Cardiac septum (tissue), 1 donor: ENCODE data around the gene CALCB. TPM values are rescaled to one million over a fixed set of nuclear protein-coding genes. Genes with fewer than 3 reads are reported as not detected.
"Not testable (repeated sequence)": the region's sequence is repeated elsewhere in the genome, so short reads cannot be mapped to it uniquely, and the experiment has no call there.

Experiments used
- DNase-seq: peaks from one replicate; pipeline ENCODE4 v3.0.0-alpha.2; 2020; ENCODE audit warnings: low spot score
- intact Hi-C: fragments of 100-400 bp; cut with DNase I; formaldehyde crosslinking; loops from one replicate; pipeline ENCODE4 v1.14.0; 2022
- long read RNA-seq: library from polyadenylated mRNA; unstranded; transcript quantifications from one replicate; pipeline ENCODE4 v2.0.0, GENCODE V29; 2021
- total RNA-seq: library from RNA; stranded (reverse); fragmentation: NEBNext Ultra II Directional; extraction: Animal tissue kit (Norgen Biotek cat#: 25700); gene quantifications from one replicate; pipeline ENCODE4 v1.2.1, GENCODE V29; 2021
- donor health status: DM: no; HTN: no; CAD: no.

Gene CALCB, protein sequence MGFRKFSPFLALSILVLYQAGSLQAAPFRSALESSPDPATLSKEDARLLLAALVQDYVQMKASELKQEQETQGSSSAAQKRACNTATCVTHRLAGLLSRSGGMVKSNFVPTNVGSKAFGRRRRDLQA
- not detected for total RNA-seq
- long read RNA-seq, partial matches to known transcripts: 0 of 1 reads
- long read RNA-seq, other reads (novel, unspliced or antisense): 1 of 1 reads

DNA sequence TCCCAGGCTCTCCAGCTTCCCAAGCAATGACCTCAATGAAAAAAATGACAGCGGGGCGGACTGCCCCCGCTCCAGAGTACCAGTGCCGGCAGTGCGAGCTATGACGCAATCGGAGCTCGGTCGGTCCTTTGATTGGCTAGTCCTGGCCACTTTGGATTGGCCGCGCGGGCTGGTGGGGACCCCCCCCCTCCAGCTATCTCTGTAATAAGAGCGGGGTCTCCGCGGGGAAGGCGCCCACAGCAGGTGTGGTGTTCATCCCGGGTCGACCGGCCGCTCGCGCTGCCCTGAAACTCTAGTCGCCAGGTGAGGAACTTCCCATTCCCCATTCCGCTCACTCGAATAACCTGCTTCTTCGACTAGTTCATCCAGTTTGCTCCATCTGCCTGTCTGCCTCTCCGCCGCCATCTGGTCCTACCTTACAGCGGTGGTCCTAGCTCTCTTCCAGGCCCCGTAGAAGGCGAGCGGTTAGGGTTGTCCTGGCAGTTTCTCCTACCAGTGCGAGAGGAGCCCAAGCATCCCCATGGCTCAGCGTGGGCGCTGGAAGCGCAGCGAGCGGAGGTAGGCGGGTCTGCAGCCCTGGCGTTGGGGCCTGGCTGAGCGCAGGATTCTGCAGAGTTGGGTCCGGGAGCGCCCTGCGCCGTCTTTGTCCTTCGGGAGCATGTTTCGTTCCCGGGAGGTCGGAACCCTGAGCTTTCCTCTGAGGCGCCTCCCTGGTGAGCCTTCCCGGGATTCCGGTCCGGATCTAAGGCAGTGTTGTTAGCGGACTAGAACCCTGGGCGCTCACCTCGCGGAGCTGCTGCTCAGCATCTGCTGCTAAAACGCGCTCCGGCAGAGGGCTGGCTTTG is at the start of gene CALCB:
CALCB (plus strand) TSS at position 233 of the 845 bp plus-strand sequence. CDS start 1,126 bp downstream, outside the sequence.
- no peak for DNase-seq
- intact Hi-C loops: loop anchor here (5.0 to 10.0 kb wide), 2 partner anchors 101 to 539 kb away; partner anchors contain the start of gene CALCA

GRCh38 chr11:15027011-15027410 is 46.4 kb upstream of the CALCB start:
- DNase-seq: no peak
- intact Hi-C loops: no loop called here

- DNase-seq: no peak
- intact Hi-C loops: no loop called here
These were observed 45.4 kb upstream of the CALCB start for GRCh38 chr11:15027956-15028355.

DNA sequence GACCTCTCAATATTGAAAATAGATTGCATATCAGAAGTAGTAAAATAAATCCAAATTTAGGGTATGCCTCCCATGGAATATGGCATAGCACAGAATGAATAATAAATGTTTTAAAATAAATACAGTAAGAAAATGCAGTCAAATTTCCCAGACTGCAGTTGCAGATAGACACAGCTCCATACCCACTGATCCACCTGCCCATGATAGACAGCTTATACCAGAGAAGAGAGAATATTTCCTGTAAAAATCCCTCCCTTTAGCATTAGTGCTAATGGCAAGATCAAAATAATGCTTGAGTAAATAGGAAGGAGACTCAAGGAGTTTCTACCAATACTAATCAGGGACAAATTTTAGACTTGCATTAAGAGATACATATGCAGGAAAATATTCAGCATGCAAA is 45.0 kb upstream of the CALCB start:
- DNase-seq: no peak
- intact Hi-C loops: no loop called here

DNA sequence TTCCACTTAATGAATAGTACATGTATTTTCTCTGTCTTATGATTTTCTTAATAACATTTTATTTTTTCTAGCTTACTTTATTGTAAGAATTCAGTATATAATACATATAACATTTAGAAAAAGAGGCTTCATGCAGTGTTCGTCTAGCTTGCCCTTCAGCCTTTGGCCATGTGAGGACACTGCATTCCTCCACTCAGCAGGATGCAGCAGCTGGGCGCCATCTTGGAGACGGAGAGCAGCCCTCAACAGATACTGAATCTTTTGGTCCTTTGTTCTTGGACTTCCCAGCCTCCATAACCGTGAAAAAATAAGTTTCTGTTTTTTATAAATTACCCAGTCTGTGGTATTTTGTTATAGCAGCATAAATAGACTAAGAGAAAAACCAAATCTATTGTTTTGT is 41.4 kb upstream of the CALCB start:
- intact Hi-C loops, DNase-seq: not testable (repeated sequence)

DNA sequence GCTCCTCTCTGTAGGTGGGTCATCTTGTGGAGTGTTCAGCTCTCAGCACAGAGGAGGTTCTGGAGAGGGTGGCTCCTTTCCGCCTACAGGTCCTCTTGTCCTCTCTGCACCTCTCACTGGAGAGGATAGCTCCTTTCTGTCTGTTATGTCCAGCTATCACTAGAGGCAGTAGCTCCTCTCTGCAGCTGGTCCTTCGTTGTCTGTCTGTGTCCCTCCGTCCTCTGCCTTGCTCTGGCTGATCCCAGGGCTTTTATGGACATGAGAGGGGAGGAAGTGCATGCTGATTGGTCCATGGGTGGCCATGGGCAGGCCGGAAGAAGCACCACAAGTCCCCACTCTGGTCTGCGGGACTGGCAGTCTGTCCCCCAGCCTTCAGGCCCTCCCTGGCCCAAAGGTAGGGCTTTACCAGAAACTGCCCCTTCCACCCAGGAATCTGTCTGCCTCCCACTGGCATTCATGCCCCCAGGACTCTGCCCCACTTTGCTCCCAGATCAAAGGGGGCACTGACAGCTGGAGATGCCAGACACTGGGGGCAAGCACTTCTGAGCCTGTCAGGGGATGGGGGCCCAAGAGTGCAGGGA is 38.6 kb upstream of the CALCB start:
- intact Hi-C loops: no loop called here
- no peak for DNase-seq

GRCh38 chr11:15035283-15035682 is 38.1 kb upstream of the CALCB start:
- intact Hi-C loops: no loop called here
- DNase-seq: no peak

- no peak for DNase-seq
- intact Hi-C loops: no loop called here
These were observed 34.4 kb upstream of the CALCB start for GRCh38 chr11:15038963-15039362.

DNA sequence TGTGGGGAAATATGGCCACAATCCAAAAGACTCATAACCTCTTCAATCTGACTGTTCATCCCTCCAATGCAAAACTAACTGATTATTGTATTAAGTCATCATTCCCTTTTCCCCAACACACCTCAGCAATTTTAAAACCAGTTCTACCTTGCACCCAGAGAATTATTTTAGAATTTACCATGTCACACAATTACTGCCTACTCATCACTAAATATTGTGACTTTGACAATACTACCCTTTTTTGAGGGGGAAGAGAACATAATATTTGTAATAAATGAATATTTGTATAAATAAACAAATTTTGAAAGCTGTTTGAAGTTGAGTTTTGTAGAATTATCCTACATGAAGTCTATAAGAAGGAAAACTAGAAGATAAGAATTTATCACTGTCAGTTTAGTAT is 28.2 kb upstream of the CALCB start:
- intact Hi-C loops: no loop called here
- no peak for DNase-seq

DNA sequence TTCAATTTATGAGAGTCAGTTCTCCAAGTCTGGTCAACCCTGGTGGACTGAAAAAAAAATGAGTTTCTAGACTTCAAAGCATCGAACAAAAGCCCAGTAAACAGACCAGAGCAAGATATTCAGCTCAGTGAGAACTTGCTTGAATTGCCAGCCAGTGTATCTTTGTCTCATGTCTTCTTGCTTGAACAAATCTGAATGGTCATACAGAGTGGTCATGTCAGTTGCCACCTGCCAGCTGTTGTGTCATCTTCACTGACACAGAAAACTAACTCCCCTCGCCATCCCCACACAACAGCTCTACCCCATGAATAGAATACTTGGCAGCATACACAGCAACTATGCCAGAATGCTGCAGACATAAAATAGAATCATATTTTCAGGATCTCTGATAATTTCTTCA is 27.5 kb upstream of the CALCB start:
- no peak for DNase-seq
- intact Hi-C loops: no loop called here

DNA sequence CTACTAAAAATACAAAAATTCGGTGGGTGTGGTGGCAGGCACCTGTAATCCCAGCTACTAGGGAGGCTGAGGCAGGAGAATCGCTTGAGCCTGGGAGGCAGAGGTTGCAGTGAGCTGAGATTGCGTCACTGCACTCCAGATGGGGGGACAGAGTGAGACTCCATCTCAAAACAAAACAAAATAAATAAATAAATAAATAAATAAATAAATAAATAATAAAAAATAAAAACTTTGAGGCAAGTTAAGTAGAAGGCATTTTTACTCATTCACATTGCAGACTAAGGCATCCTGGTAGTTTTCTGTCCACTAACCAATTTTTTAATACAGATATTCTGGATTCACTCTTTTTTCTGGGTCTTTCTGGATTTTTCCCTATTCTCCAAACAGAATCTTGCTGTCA is 26.7 kb upstream of the CALCB start:
- DNase-seq, intact Hi-C loops: not testable (repeated sequence)

DNA sequence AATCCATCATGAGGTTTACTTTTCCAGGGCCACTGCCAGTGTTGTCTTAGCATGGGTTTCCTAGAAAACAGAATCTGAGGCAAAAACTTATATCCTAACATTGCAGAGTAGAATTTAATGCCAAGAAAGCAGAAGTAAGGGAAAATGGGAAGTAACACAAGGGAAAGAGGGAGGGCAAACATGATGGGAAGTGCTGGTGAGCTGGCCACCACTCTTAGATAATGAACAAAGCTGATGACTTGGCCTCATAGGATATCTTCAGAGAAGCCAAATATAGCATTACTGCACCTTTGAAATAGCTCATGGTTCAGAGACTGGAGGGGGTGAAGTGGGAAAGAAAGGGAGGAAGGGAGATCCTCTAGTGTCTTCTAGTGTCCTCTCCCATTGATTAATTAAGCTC is 24.8 kb upstream of the CALCB start:
- intact Hi-C loops: no loop called here
- DNase-seq: no peak

DNA sequence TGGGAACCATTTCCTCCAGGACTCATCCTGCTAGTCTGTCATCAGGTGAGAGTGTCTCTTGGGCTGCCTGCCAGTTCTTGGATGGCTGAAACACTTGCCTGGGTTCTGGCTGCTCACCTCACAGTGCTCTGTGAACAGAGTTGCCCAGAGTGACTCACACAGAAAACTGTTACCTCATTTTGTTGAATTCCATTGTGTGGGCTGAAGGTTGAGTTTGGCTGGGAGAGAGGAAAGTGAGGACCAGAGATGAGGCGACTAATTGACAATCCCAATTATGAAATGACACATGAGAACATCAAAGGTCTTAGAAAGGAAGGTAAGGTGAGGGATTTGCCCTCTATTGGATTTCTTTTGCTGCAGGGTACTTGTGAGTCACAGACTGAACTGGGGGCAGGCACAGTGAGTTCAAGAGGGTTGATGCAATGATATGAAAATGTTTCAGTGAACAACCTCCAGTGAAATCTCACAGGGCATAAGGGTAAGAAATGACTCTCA is 20.2 kb upstream of the CALCB start:
- DNase-seq: no peak
- intact Hi-C loops: no loop called here

DNA sequence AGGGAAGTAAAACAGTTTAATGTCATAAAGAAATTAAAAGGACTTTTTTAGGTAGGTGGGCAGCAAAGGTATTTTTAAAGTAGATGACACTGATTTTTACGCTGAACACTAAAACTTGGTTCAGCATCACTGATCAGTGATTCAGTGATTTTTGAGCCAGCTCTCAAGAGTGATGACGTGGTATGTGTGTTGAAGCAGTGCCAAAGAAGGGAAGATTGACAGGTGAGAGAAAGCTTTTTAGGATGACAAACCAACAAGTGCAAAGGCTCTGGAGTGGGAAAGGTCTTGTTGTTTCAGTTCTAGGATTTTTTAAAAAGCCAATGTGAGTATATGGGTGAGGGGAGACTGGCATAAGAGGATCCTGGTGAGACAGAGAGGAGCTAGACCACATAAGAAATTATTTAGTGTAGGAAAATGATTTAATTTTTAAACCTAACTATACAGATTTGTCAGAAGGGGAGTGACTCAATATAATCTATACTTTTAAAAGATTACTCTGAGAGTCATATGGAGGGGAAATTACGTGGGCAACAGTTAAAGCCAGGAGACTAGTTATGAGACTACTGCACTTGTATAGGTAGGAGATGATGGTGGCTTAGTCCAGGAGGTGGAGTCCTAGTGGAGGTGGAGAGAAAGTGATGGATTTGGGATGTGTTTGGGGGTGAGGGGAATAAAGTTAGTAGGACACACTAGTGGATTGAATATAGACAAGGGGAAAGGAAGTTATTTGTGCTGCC is 17.6 kb upstream of the CALCB start:
- DNase-seq: no peak
- intact Hi-C loops: no loop called here

GRCh38 chr11:15057329-15057728 is 16.1 kb upstream of the CALCB start:
- intact Hi-C loops: no loop called here
- DNase-seq: no peak

- no peak for DNase-seq
- intact Hi-C loops: no loop called here
These were observed 14.1 kb upstream of the CALCB start for GRCh38 chr11:15059132-15059915.

DNA sequence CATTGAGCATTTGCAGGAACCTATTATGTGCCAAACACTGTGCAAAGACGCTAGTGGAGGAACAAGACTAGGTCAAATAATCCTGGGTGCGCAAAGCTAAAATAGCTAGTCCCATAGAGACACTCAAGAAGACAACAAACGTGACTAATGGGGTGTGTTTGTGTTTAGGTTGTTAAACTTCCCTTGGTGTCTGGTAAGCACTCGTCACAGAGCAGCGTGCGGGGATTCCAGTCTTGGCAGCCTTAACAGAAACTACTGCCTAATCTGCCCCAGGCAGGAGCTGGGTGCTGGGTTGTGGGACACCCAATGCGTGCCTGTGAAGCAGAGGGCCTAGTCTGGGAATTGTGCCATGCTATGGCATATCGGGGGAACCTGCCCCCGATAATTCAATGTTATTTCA is 10.8 kb upstream of the CALCB start:
- DNase-seq: no peak

GRCh38 chr11:15069751-15070150 is 3.6 kb upstream of the CALCB start:
- intact Hi-C loops: loop anchor here (5.0 to 10.0 kb wide), 2 partner anchors 97 to 535 kb away; partner anchors contain the start of gene CALCA
- DNase-seq: not testable (repeated sequence)

More for the DNA sequence above, 10.8 kb upstream of the CALCB start:
- intact Hi-C loops: no loop called here
